WTC11 (cell line): Measurements from ENCODE around the gene GABPB1. TPM values are rescaled to one million over a fixed set of nuclear protein-coding genes. Genes with fewer than 3 reads are reported as not detected.

Source experiments
- ATAC-seq: fragments of 200-7000 bp; cut with Tn5 transposase; 2 replicates; pipeline ENCODE4 v1.10.0; 2021; ENCODE audit warnings: mild to moderate bottlenecking, moderate library complexity
- CTCF ChIA-PET: fragments of 300-600 bp; sonication (Branson Sonifier 250); formaldehyde crosslinking; loops from one replicate; lab custom pipeline; 2021; ENCODE audit warnings: antibody characterized with exemption; lab: Charles Lee
- POLR2A ChIA-PET: fragments of 350-600 bp; sonication (Branson Sonifier 250); formaldehyde crosslinking; loops from one replicate; lab custom pipeline; 2021; ENCODE audit warnings: antibody characterized with exemption; lab: Charles Lee
- DNase-seq: peaks from one replicate; pipeline ENCODE4 v3.0.0; 2021; ENCODE audit warnings: low spot score
- H3K27ac Mint-ChIP-seq: 2 replicates; pipeline ENCODE4 v1.8.0; 2021; ENCODE audit warnings: mixed read lengths
- H3K27me3 Mint-ChIP-seq: 2 replicates; pipeline ENCODE4 v1.8.0; 2021; ENCODE audit warnings: low read depth, mild to moderate bottlenecking, moderate library complexity, mixed read lengths
- H3K36me3 Mint-ChIP-seq: 2 replicates; pipeline ENCODE4 v1.8.0; 2021; ENCODE audit warnings: mixed read lengths
- H3K4me1 Mint-ChIP-seq: 2 replicates; pipeline ENCODE4 v1.8.0; 2022; ENCODE audit warnings: mixed read lengths
- H3K4me3 Mint-ChIP-seq: 2 replicates; pipeline ENCODE4 v1.8.0; 2021; ENCODE audit warnings: mild to moderate bottlenecking, moderate library complexity, mixed read lengths
- H3K9me3 Mint-ChIP-seq: 2 replicates; pipeline ENCODE4 v1.8.0; 2021; ENCODE audit warnings: mixed read lengths
- ATF2 ChIP-seq: sonication (generic); formaldehyde crosslinking; IDR thresholded peaks from 2 replicates; pipeline ENCODE4 v1.8.1; 2022; ENCODE audit warnings: low read depth, missing genetic modification reagents, borderline replicate concordance
- ATF6 ChIP-seq: sonication (generic); formaldehyde crosslinking; IDR thresholded peaks from 2 replicates; pipeline ENCODE4 v1.8.1; 2023; ENCODE audit warnings: mild to moderate bottlenecking, missing genetic modification reagents
- CREM ChIP-seq: sonication (generic); formaldehyde crosslinking; IDR thresholded peaks from 2 replicates; pipeline ENCODE4 v1.8.1; 2022; ENCODE audit warnings: mild to moderate bottlenecking, missing genetic modification reagents, moderate library complexity
- ELF4 ChIP-seq: sonication (generic); formaldehyde crosslinking; IDR thresholded peaks from 2 replicates; pipeline ENCODE4 v1.8.1; 2022; ENCODE audit warnings: low read depth, mild to moderate bottlenecking, moderate library complexity, missing genetic modification reagents
- FOXJ3 ChIP-seq: sonication (generic); formaldehyde crosslinking; IDR thresholded peaks from 2 replicates; pipeline ENCODE4 v1.9.0; 2021; ENCODE audit warnings: missing genetic modification reagents, mild to moderate bottlenecking, borderline replicate concordance
- GRHL2 ChIP-seq: fragments of 250-450 bp; sonication (Bioruptor Pico); IDR thresholded peaks from 2 replicates; pipeline ENCODE4 v1.8.0; 2022; ENCODE audit warnings: mild to moderate bottlenecking, moderate library complexity; ENCODE audit not compliant: insufficient replicate concordance, severe bottlenecking
- NR2C2 ChIP-seq: sonication (generic); formaldehyde crosslinking; IDR thresholded peaks from 2 replicates; pipeline ENCODE4 v1.8.0; 2022; ENCODE audit warnings: mild to moderate bottlenecking, missing genetic modification reagents
- OVOL2 ChIP-seq: fragments of 250-450 bp; sonication (Bioruptor Pico); IDR thresholded peaks from 2 replicates; pipeline ENCODE4 v1.9.0; 2021; ENCODE audit warnings: mild to moderate bottlenecking, borderline replicate concordance
- TCF7 ChIP-seq: sonication (generic); formaldehyde crosslinking; IDR thresholded peaks from 2 replicates; pipeline ENCODE4 v1.8.0; 2022; ENCODE audit warnings: mild to moderate bottlenecking, low read depth, missing genetic modification reagents, moderate library complexity
- ZNF219 ChIP-seq: sonication (generic); formaldehyde crosslinking; IDR thresholded peaks from 2 replicates; pipeline ENCODE4 v1.8.0; 2023; ENCODE audit warnings: missing genetic modification reagents, mild to moderate bottlenecking, borderline replicate concordance
- ZNF232 ChIP-seq: sonication (generic); formaldehyde crosslinking; IDR thresholded peaks from 2 replicates; pipeline ENCODE4 v1.8.0; 2022; ENCODE audit warnings: mild to moderate bottlenecking, missing genetic modification reagents
- ZNF423 ChIP-seq: fragments of 250-450 bp; sonication (Bioruptor Pico); IDR thresholded peaks from 2 replicates; pipeline ENCODE4 v2.1.2; 2022; ENCODE audit warnings: mild to moderate bottlenecking, moderate library complexity
- ZNF532 ChIP-seq: fragments of 250-450 bp; sonication (Bioruptor Pico); IDR thresholded peaks from 2 replicates; pipeline ENCODE4 v1.9.0; 2021; ENCODE audit warnings: mild to moderate bottlenecking, borderline replicate concordance
- total RNA-seq: library from RNA; stranded (reverse); gene quantifications from 3 replicates; pipeline ENCODE4 v1.2.3, GENCODE V29; 2021
- TF ChIP-seq, protein P1 (sequence below): fragments of 200-600 bp; IDR thresholded peaks from 2 replicates; pipeline ENCODE4 v1.8.0; 2022; ENCODE audit warnings: antibody characterized with exemption
- TF ChIP-seq, protein P2 (sequence below): sonication (generic); formaldehyde crosslinking; IDR thresholded peaks from 2 replicates; pipeline ENCODE4 v1.8.0; 2022; ENCODE audit warnings: mild to moderate bottlenecking, missing genetic modification reagents
- TF ChIP-seq, protein P3 (sequence below): sonication (generic); formaldehyde crosslinking; conservative IDR thresholded peaks from 2 replicates; pipeline ENCODE4 v1.8.1; 2023; ENCODE audit warnings: mild to moderate bottlenecking, low read depth, missing genetic modification reagents, moderate library complexity

Gene GABPB1
- total RNA-seq, 1 experiment from 2014 or later: 28.9 TPM

- TF ChIP-seq, protein P1, sequence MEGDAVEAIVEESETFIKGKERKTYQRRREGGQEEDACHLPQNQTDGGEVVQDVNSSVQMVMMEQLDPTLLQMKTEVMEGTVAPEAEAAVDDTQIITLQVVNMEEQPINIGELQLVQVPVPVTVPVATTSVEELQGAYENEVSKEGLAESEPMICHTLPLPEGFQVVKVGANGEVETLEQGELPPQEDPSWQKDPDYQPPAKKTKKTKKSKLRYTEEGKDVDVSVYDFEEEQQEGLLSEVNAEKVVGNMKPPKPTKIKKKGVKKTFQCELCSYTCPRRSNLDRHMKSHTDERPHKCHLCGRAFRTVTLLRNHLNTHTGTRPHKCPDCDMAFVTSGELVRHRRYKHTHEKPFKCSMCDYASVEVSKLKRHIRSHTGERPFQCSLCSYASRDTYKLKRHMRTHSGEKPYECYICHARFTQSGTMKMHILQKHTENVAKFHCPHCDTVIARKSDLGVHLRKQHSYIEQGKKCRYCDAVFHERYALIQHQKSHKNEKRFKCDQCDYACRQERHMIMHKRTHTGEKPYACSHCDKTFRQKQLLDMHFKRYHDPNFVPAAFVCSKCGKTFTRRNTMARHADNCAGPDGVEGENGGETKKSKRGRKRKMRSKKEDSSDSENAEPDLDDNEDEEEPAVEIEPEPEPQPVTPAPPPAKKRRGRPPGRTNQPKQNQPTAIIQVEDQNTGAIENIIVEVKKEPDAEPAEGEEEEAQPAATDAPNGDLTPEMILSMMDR: no peak
- Mint-ChIP-seq H3K4me1 (no peaks in the 10 kb centered on the region), H3K27ac (no peak overlapping the region), H3K27me3 (no peaks in the 10 kb centered on the region), H3K4me3 (no peak overlapping the region), H3K9me3 (no peaks in the 10 kb centered on the region), H3K36me3 (no peaks in the 10 kb centered on the region)
- POLR2A ChIA-PET: no interaction called here
- ATAC-seq (peak; percentile 26; the same call in 1 of the 2 replicates), DNase-seq (no peak)
- CTCF ChIA-PET: interaction anchor here (0.6 to 1.5 kb wide), 6 partner anchors 10 to 97 kb away, joined by 3 to 6 read pairs (median 4); no protein-coding TSS in a partner anchor
Measured at GRCh38 chr15:50241684-50242450, 113.1 kb downstream of the GABPB1 start.

DNA sequence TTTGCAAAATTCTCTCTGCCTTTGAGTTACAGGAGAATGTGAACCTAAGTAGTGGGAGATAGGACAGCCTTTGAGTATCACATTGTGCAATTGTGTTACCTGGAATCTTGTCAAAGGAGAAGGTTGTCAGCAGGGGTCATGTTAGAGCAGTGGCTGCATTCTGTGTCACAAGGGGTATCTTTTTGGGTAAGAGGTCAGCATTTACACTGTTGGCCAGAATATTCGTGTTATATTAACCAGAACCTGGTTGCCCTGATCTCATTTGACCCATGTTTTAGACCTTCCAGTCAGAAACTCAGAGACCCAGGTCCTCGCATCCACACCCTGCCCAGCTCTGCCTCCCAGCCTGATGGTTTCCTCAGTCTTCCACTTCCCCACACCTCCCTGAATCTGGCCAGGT, 116.7 kb downstream of the GABPB1 start:
- DNase-seq (no peak), ATAC-seq (no peak)
- H3K4me1 Mint-ChIP-seq: no peaks in the 10 kb centered on the region
- no peaks in the 10 kb centered on the region for H3K27me3 Mint-ChIP-seq
- POLR2A ChIA-PET: no interaction called here
- no peak overlapping the region for H3K27ac Mint-ChIP-seq
- H3K36me3 Mint-ChIP-seq: no peaks in the 10 kb centered on the region
- H3K9me3 Mint-ChIP-seq: no peaks in the 10 kb centered on the region
- no peak overlapping the region for H3K4me3 Mint-ChIP-seq
- CTCF ChIA-PET: no interaction called here
- TF ChIP-seq ZNF219 (CRISPR knock-in tag) (no peak), ZNF232 (CRISPR knock-in tag) (no peak), FOXJ3 (no peak), CREM (CRISPR knock-in tag) (no peak), GRHL2 (no peak), ZNF532 (CRISPR knock-in tag) (no peak), ZNF423 (CRISPR knock-in tag) (no peak), TCF7 (CRISPR knock-in tag) (no peak), ATF6 (CRISPR knock-in tag) (no peak), ELF4 (CRISPR knock-in tag) (no peak), NR2C2 (CRISPR knock-in tag) (no peak), OVOL2 (CRISPR knock-in tag) (no peak), ATF2 (CRISPR knock-in tag) (no peak)
- TF ChIP-seq, protein P2, sequence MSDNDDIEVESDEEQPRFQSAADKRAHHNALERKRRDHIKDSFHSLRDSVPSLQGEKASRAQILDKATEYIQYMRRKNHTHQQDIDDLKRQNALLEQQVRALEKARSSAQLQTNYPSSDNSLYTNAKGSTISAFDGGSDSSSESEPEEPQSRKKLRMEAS: no peak
- TF ChIP-seq, protein P3, sequence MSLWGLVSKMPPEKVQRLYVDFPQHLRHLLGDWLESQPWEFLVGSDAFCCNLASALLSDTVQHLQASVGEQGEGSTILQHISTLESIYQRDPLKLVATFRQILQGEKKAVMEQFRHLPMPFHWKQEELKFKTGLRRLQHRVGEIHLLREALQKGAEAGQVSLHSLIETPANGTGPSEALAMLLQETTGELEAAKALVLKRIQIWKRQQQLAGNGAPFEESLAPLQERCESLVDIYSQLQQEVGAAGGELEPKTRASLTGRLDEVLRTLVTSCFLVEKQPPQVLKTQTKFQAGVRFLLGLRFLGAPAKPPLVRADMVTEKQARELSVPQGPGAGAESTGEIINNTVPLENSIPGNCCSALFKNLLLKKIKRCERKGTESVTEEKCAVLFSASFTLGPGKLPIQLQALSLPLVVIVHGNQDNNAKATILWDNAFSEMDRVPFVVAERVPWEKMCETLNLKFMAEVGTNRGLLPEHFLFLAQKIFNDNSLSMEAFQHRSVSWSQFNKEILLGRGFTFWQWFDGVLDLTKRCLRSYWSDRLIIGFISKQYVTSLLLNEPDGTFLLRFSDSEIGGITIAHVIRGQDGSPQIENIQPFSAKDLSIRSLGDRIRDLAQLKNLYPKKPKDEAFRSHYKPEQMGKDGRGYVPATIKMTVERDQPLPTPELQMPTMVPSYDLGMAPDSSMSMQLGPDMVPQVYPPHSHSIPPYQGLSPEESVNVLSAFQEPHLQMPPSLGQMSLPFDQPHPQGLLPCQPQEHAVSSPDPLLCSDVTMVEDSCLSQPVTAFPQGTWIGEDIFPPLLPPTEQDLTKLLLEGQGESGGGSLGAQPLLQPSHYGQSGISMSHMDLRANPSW: no peak
